NB4 (cell line): ENCODE results near the gene GFOD1.

Experiments used
- CTCF ChIP-seq: IDR thresholded peaks from one replicate; pipeline ENCODE4 v1.5.1; 2012; ENCODE audit warnings: low read depth, low read length
- MYC ChIP-seq: IDR thresholded peaks from 2 replicates; pipeline ENCODE4 v1.6.1; 2011; ENCODE audit warnings: low read depth, low read length
- POLR2A ChIP-seq: IDR thresholded peaks from 2 replicates; pipeline ENCODE4 v1.6.1; 2011; ENCODE audit warnings: mild to moderate bottlenecking; ENCODE audit not compliant: insufficient read length; ENCODE audit errors: extremely low read depth
- TF ChIP-seq, protein P1 (sequence below): IDR thresholded peaks from 2 replicates; pipeline ENCODE4 v1.6.1; 2011; ENCODE audit warnings: low read depth, low read length

GRCh38 chr6:13407368-13407708 lies 80.1 kb downstream of the GFOD1 start:
- TF ChIP-seq CTCF (no peak), POLR2A (no peak), MYC (no peak)
- TF ChIP-seq, protein P1, sequence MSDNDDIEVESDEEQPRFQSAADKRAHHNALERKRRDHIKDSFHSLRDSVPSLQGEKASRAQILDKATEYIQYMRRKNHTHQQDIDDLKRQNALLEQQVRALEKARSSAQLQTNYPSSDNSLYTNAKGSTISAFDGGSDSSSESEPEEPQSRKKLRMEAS, result no peak
